ENCODE measurements around the gene TPMT. TPM values are rescaled to one million over a fixed set of nuclear protein-coding genes. Genes with fewer than 3 reads are reported as not detected.
A peak's percentile ranks its signal among the peaks of the same experiment; 100 is the strongest.

TPMT gene
- total RNA-seq, 1 experiment from 2014 or later: 8.3 TPM

DNA sequence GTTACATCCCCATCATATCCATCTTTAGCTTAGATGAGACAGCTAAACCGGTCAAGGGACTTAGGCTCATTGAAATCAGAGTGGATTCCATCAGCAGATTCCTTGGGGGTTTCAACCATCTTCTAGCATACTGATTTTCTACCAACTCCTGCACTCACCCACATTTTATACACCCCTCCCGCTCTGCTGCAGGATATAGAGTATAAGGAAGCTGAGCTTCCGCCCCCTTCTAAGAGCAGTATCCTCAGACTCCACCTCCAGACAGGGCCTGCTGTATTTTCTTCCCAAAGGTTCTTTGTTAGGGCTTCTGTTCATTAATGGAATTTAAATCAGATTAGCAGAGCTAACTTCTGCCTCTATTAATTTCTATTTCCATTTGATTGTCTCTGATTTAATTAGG, 22.5 kb downstream of the TPMT start:
- POLR2A ChIA-PET (ENCODE audit: low non-redundant PET): no interaction called here
- CTCF ChIA-PET: no interaction called here
- TF ChIP-seq, protein P1, sequence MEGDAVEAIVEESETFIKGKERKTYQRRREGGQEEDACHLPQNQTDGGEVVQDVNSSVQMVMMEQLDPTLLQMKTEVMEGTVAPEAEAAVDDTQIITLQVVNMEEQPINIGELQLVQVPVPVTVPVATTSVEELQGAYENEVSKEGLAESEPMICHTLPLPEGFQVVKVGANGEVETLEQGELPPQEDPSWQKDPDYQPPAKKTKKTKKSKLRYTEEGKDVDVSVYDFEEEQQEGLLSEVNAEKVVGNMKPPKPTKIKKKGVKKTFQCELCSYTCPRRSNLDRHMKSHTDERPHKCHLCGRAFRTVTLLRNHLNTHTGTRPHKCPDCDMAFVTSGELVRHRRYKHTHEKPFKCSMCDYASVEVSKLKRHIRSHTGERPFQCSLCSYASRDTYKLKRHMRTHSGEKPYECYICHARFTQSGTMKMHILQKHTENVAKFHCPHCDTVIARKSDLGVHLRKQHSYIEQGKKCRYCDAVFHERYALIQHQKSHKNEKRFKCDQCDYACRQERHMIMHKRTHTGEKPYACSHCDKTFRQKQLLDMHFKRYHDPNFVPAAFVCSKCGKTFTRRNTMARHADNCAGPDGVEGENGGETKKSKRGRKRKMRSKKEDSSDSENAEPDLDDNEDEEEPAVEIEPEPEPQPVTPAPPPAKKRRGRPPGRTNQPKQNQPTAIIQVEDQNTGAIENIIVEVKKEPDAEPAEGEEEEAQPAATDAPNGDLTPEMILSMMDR (conservative IDR thresholded peaks at IDR 0.05; ENCODE audit: low read depth, low read length): no peak
- TF ChIP-seq EZH2 (IDR thresholded peaks at IDR 0.05; ENCODE audit: borderline replicate concordance, low read depth, low read length, poor library complexity, severe bottlenecking): no peak
- no peak overlapping the region for H3K27ac ChIP-seq (ENCODE audit: low read depth, low read length, poor library complexity, severe bottlenecking)
- H3K36me3 ChIP-seq (ENCODE audit: insufficient read depth, low read length, poor library complexity, severe bottlenecking): no peaks in the 10 kb centered on the region
- BruUV-seq (replicated peaks): no TSS peak
- DNase-seq (ENCODE audit: low spot score): no peak
- no peaks in the 10 kb centered on the region for H3K27me3 ChIP-seq (replicated peaks; ENCODE audit: insufficient read depth, low read depth, low read length, poor library complexity)
- intact Hi-C loops (cut with micrococcal nuclease; ENCODE audit: unreplicated experiment): no loop called here
- no peak overlapping the region for H3K4me3 ChIP-seq (ENCODE audit: low read depth, low read length, poor library complexity, severe bottlenecking)
- H3K4me1 ChIP-seq (ENCODE audit: insufficient read depth, low read length, poor library complexity, severe bottlenecking): no peaks in the 10 kb centered on the region
- H3K9me3 ChIP-seq (ENCODE audit: low read depth, low read length, poor library complexity, severe bottlenecking): no peaks in the 10 kb centered on the region

DNA sequence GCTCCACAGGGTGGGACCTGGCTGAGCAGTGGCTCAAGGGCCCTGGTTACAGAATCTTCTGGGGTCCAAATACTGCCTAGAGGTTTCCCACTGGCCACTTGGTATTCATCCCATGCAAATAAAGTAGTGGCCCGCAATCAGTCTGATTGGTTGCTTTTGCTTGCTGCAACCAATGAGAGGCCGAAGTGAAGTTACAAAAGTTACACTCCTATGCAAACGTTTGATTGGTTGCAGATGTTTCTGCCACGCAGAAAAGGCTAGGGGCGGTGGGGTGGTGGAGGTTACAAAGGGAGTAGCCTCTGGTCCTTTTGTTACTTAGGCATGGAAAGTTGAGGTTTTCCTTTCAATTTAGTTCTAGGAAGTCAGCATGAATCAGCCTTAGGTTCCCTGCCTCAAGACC, 28.8 kb downstream of the TPMT start:
- intact Hi-C loops (cut with micrococcal nuclease; ENCODE audit: unreplicated experiment): loop anchor here (10.0 kb wide), 1 partner anchor 541 kb away; no protein-coding TSS in a partner anchor
- no peaks in the 10 kb centered on the region for H3K27me3 ChIP-seq (replicated peaks; ENCODE audit: insufficient read depth, low read depth, low read length, poor library complexity)
- ChIA-PET POLR2A (ENCODE audit: low non-redundant PET) (no interaction called here), CTCF (no interaction called here)
- no peak overlapping the region for H3K4me3 ChIP-seq (ENCODE audit: low read depth, low read length, poor library complexity, severe bottlenecking)
- TF ChIP-seq, protein P1 (conservative IDR thresholded peaks at IDR 0.05; ENCODE audit: low read depth, low read length): no peak
- TF ChIP-seq EZH2 (IDR thresholded peaks at IDR 0.05; ENCODE audit: borderline replicate concordance, low read depth, low read length, poor library complexity, severe bottlenecking): no peak
- H3K36me3 ChIP-seq (ENCODE audit: insufficient read depth, low read length, poor library complexity, severe bottlenecking): no peaks in the 10 kb centered on the region
- no peaks in the 10 kb centered on the region for H3K9me3 ChIP-seq (ENCODE audit: low read depth, low read length, poor library complexity, severe bottlenecking)
- peaks cover 11% of the 10 kb centered on the region for H3K4me1 ChIP-seq (ENCODE audit: insufficient read depth, low read length, poor library complexity, severe bottlenecking)
- BruUV-seq (replicated peaks): no TSS peak
- no peak overlapping the region for H3K27ac ChIP-seq (ENCODE audit: low read depth, low read length, poor library complexity, severe bottlenecking)
- DNase-seq (ENCODE audit: low spot score): no peak

DNA sequence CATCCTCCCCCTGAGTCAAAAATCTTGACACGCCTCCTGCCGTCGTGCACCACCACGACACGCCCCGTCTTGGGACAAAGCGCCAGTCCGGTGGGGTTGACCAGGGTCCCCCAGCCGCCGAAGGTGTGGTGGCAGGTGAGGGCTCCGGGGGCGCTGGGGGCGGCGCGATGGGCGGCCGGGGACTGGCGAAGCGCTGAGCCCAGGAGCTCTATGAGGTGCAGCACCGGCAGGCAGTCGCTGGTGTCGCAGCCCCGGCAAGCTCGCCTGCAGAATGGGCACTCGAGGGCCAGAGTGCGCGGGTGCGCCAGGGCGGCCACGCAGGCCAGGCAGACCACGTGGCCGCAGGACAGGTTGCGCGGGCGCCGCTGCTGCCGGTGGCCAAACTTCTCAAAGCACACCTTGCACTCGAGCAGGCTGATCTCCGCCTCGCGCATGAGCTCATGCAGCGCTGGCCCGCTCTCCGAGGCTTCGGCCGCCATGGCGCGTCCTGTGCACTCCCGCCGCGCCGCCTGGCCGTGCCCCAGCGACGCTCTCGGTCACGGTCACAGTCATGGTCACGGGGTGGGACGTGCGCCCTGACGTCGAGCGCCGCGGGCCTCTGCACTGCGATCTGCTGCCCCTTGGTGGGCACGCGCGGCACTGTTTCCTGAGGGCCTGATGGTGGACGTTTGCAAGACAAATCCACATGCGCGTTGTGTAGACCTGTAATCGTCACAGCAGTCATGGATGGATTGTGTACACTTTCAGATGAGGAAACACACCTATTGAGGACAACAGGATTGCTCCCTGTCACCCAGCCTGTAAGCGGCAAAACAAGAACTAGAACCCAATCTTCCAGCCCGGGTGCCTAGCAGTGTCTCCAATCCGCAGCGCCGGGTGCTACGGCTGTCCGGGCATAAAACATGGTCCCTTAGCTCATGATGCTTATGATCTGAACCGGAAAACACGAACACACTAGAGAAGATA, 32.5 kb downstream of the TPMT start, which contains the start of gene NHLRC1:
Gene NHLRC1 (minus strand): TSS at position 550 of the 966 bp plus-strand sequence. CDS start 71 bp downstream, at position 479.
- BruUV-seq (replicated peaks): no TSS peak

More for the DNA sequence above, 32.5 kb downstream of the TPMT start, which contains the start of gene NHLRC1:
- Histone ChIP-seq H3K4me3 (ENCODE audit: low read depth, low read length, poor library complexity, severe bottlenecking) (peak within 1 kb of the TSS; percentile 51), H3K4me1 (ENCODE audit: insufficient read depth, low read length, poor library complexity, severe bottlenecking) (peaks cover 11% of the 10 kb centered on the region), H3K27ac (ENCODE audit: low read depth, low read length, poor library complexity, severe bottlenecking) (peak within 1 kb of the TSS; percentile 64), H3K9me3 (ENCODE audit: low read depth, low read length, poor library complexity, severe bottlenecking) (no peaks in the 10 kb centered on the region), H3K36me3 (ENCODE audit: insufficient read depth, low read length, poor library complexity, severe bottlenecking) (no peaks in the 10 kb centered on the region), H3K27me3 (replicated peaks; ENCODE audit: insufficient read depth, low read depth, low read length, poor library complexity) (no peaks in the 10 kb centered on the region)
- TF ChIP-seq, protein P1 (conservative IDR thresholded peaks at IDR 0.05; ENCODE audit: low read depth, low read length): peak; percentile 96
- no peak for TF ChIP-seq EZH2 (IDR thresholded peaks at IDR 0.05; ENCODE audit: borderline replicate concordance, low read depth, low read length, poor library complexity, severe bottlenecking)
- intact Hi-C loops (cut with micrococcal nuclease; ENCODE audit: unreplicated experiment): loop anchor here (2.0 to 10.0 kb wide), 3 partner anchors 134 to 538 kb away; no protein-coding TSS in a partner anchor
- ChIA-PET POLR2A (ENCODE audit: low non-redundant PET) (no interaction called here), CTCF (interaction anchor here (0.5 to 1.8 kb wide), 4 partner anchors 11 to 306 kb away, joined by 3 to 9 read pairs (median 6); no protein-coding TSS in a partner anchor)
- DNase-seq (ENCODE audit: low spot score): peak; percentile 94
